ENCODE results near the gene HS6ST2.

The HS6ST2 gene

GRCh38 chrX:132774010-132774714, 184.3 kb downstream of the HS6ST2 start:
- Mint-ChIP-seq H3K9me3 (no peaks in the 10 kb centered on the region), H3K27ac (no peak overlapping the region), H3K36me3 (ENCODE audit: low read depth) (no peaks in the 10 kb centered on the region), H3K27me3 (peaks cover 45% of the 10 kb centered on the region), H3K4me1 (ENCODE audit: low read depth) (peaks cover 25% of the 10 kb centered on the region), H3K4me3 (no peak overlapping the region)
- no peak for DNase-seq

GRCh38 chrX:132769609-132770008, 188.8 kb downstream of the HS6ST2 start:
- Mint-ChIP-seq H3K36me3 (ENCODE audit: low read depth) (no peaks in the 10 kb centered on the region), H3K9me3 (no peaks in the 10 kb centered on the region), H3K4me3 (no peak overlapping the region), H3K27me3 (peaks cover 58% of the 10 kb centered on the region), H3K4me1 (ENCODE audit: low read depth) (peaks cover 7% of the 10 kb centered on the region), H3K27ac (no peak overlapping the region)
- no peak for DNase-seq

GRCh38 chrX:132766452-132766851, 192.0 kb downstream of the HS6ST2 start:
- Mint-ChIP-seq H3K4me3 (no peak overlapping the region), H3K4me1 (ENCODE audit: low read depth) (peaks cover 2% of the 10 kb centered on the region), H3K27me3 (peaks cover 70% of the 10 kb centered on the region), H3K36me3 (ENCODE audit: low read depth) (no peaks in the 10 kb centered on the region), H3K9me3 (no peaks in the 10 kb centered on the region), H3K27ac (no peak overlapping the region)
- no peak for DNase-seq

DNA sequence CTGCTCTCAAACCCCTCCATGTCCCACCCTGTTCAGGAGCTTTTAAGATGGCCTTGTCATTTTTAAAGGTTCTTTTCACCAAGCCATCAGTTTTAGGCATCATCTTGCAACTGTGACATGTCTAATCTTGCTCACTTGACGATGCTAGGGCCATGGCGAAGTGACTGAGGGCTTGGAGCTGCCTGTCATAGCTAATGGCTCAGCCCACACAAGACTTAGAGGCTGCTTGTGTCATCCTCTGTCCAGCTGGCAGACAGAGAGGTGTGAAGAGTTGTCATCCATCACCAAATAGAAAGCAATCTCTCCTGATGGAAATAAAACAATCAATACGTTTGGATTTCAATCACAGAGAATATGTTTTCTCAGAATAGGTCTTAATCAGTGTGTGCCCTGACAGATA, 194.9 kb downstream of the HS6ST2 start:
- Mint-ChIP-seq H3K27ac (no peak overlapping the region), H3K9me3 (no peaks in the 10 kb centered on the region), H3K36me3 (ENCODE audit: low read depth) (no peaks in the 10 kb centered on the region), H3K4me1 (ENCODE audit: low read depth) (peaks cover 2% of the 10 kb centered on the region), H3K4me3 (no peak overlapping the region), H3K27me3 (peaks cover 74% of the 10 kb centered on the region)
- no peak for DNase-seq

DNA sequence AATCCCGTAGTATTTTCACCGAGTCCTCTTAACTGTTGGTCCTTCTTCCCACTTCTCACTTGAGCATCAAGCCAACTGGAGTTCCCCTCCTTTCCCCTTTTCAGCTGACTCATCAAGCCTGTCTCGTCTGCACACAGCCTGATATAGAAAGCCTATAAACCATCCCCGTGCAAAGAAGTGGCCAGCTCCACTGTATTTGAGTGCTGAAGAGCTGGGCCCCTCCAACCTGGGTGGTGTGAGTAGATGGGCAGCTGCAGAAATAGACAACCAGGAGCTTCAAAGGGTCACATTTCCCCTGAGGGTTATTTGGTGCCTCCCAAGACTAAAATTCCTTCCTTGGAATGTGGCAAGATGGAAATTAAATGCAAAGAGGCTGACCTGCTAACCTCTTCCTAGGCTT, 199.7 kb downstream of the HS6ST2 start:
- Mint-ChIP-seq H3K9me3 (no peaks in the 10 kb centered on the region), H3K4me3 (no peak overlapping the region), H3K27ac (no peak overlapping the region), H3K27me3 (peaks cover 71% of the 10 kb centered on the region), H3K36me3 (ENCODE audit: low read depth) (no peaks in the 10 kb centered on the region), H3K4me1 (ENCODE audit: low read depth) (no peaks in the 10 kb centered on the region)
- DNase-seq, result no peak

DNA sequence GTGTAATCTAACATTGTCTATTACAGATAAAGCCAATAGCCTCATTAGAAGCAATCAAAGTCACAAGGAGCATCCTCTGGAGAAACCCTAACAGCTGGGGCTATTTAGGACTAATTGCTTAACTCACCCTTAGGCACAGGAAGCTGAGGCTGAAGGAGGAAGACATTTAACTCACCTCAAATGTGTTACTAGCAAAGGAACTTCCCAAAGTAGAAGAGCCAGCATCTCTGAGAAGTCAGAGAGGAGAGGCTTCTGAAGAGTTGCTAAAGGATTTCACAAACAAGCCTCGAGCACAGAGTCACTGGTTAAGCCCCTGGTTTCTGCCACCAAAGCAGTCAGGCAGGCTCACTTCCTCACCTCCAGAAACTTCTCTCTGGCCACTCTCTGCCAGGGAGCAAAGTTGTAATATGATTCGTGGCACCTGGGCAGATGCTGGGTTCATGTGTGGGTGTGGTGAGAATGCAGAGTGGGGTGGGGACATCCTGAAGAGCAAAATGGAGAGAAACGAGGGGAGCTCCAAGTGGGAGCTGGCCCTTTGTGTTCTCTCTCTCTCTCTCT, 201.3 kb downstream of the HS6ST2 start:
- Mint-ChIP-seq H3K27ac (no peak overlapping the region), H3K9me3 (no peaks in the 10 kb centered on the region), H3K4me3 (no peak overlapping the region), H3K4me1 (ENCODE audit: low read depth) (no peaks in the 10 kb centered on the region), H3K36me3 (ENCODE audit: low read depth) (no peaks in the 10 kb centered on the region), H3K27me3 (peaks cover 67% of the 10 kb centered on the region)
- DNase-seq, result no peak

DNA sequence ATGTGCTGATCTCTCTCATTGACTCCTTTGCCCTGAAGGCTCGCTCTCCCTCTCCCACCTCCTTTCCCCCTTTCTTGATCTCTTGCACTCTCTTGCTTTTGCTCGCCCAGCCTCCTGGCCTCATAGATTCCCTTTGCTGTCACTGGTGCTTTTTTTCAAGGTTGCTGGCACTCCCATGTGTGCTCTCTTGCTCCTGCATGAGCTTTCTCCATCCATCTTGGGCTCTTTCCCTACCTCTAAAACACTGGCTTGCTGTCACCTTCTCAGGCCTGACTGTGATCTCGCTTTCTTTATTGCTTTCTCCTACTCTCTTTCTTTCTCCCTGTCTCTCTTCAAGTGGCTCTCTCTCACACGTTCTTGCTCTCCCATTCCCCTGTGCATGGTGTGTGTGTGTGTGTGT, 202.0 kb downstream of the HS6ST2 start:
- Mint-ChIP-seq H3K27me3 (peaks cover 68% of the 10 kb centered on the region), H3K27ac (no peak overlapping the region), H3K4me3 (no peak overlapping the region), H3K36me3 (ENCODE audit: low read depth) (no peaks in the 10 kb centered on the region), H3K4me1 (ENCODE audit: low read depth) (no peaks in the 10 kb centered on the region), H3K9me3 (no peaks in the 10 kb centered on the region)
- DNase-seq, result no peak

GRCh38 chrX:132751063-132751690, 207.3 kb downstream of the HS6ST2 start:
- Mint-ChIP-seq H3K9me3 (no peaks in the 10 kb centered on the region), H3K27ac (no peak overlapping the region), H3K4me1 (ENCODE audit: low read depth) (peaks cover 5% of the 10 kb centered on the region), H3K4me3 (no peak overlapping the region), H3K36me3 (ENCODE audit: low read depth) (no peaks in the 10 kb centered on the region), H3K27me3 (peaks cover 71% of the 10 kb centered on the region)
- DNase-seq, result no peak

DNA sequence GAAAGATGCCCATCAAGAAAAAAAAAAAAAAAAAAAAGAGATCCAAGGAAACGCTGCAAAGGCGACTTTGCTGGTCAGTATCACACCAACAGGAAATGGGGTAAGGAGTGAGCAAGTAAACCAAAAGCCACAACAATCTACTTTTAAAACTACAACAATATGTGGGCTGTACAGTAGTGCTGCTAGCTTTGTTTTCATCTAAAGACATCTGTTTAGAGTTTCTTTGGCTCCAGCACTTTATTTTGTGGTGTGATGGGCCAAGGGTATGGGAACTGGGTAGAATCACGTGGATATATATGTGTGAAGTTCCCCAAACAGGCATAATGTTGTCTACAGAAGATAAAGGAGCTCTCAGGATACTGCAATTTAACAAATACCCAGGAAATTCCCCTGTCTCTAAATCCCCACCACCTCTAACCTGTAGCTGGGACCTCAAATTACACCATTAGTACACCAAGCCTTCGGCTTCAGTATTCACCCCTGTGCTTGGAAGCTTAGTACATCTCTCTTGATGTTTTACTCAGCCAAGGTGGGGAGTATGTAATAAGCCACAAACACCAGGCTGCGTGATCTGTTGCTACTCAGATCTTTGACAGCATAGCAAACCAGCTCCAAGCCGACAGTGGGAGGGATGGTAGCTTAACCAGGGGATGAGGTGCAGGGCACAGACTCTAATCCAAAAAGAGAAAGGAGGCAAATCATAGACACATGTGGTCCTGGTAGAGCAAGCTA, 207.9 kb downstream of the HS6ST2 start:
- DNase-seq, result no peak
- H3K4me3 Mint-ChIP-seq, result no peak overlapping the region
- H3K9me3 Mint-ChIP-seq, result no peaks in the 10 kb centered on the region
- no peak overlapping the region for H3K27ac Mint-ChIP-seq
- H3K27me3 Mint-ChIP-seq, result peaks cover 72% of the 10 kb centered on the region
- H3K4me1 Mint-ChIP-seq (ENCODE audit: low read depth), result peaks cover 5% of the 10 kb centered on the region
- no peaks in the 10 kb centered on the region for H3K36me3 Mint-ChIP-seq (ENCODE audit: low read depth)

DNA sequence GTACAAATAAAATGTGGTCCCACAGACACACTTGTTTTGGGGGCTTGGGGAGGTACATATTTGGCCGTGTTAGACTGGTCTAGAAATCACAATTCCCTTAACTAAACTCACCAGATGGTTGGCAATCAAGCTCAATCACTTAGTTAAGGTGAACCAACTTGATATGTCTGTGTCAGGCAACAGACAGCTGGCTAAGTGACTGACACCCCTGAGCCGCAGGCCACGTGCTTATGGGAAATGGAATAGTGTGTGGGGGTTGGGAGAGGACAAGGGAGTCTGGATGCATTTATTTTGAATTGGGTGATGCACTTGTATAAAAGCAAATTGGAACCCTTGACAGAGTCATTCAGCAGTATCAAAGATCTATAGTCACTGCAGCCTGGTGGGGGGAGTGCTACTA, 209.0 kb downstream of the HS6ST2 start:
- H3K27me3 Mint-ChIP-seq, result peaks cover 73% of the 10 kb centered on the region
- H3K27ac Mint-ChIP-seq, result no peak overlapping the region
- H3K4me1 Mint-ChIP-seq (ENCODE audit: low read depth), result peaks cover 5% of the 10 kb centered on the region

DNA sequence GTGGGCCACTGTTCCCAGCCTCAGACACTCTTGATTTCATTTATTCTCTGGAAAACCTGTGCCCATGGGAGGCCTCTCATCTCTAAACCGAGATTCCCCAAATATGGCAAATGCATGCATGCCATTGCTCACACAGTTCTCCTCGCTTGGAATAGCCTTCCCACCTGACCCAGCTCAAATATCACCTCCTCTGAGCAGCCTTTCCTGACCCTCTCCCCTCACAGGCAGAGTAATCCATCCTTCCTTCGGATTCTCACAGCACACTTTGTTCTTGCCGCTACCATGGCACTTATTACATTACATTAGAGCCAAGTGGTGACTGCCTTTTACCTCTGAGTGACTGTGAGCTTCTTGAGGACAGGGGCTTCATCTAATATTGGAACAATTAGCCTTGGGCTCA, 209.5 kb downstream of the HS6ST2 start:
- H3K27me3 Mint-ChIP-seq, result peaks cover 74% of the 10 kb centered on the region
- H3K4me1 Mint-ChIP-seq (ENCODE audit: low read depth), result peaks cover 5% of the 10 kb centered on the region

More for the DNA sequence above, 209.0 kb downstream of the HS6ST2 start:
- H3K4me3 Mint-ChIP-seq, result no peak overlapping the region
- H3K36me3 Mint-ChIP-seq (ENCODE audit: low read depth), result no peaks in the 10 kb centered on the region
- no peak for DNase-seq
- no peaks in the 10 kb centered on the region for H3K9me3 Mint-ChIP-seq

DNA sequence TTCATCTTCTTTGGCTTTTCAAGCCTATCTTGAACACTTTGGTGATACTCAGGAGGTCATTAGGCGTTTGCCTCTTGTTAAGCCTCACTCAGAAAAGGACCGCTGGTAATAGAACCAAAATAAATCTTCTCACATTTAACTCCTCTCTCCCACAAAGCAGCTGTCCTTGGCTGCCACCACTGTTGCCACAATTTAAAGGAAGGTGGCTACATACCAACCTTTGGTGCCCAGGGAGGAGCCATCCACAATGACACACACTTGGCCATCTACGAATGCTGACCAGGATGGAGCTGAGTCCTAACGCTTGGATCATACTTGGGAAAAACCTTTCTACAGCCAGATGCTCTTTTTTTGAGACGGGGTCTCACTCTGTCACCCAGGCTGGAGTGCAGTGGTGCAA, 210.2 kb downstream of the HS6ST2 start:
- H3K4me3 Mint-ChIP-seq, result no peak overlapping the region
- DNase-seq, result no peak
- H3K9me3 Mint-ChIP-seq, result no peaks in the 10 kb centered on the region
- H3K36me3 Mint-ChIP-seq (ENCODE audit: low read depth), result no peaks in the 10 kb centered on the region
- peaks cover 5% of the 10 kb centered on the region for H3K4me1 Mint-ChIP-seq (ENCODE audit: low read depth)
- H3K27me3 Mint-ChIP-seq, result peaks cover 73% of the 10 kb centered on the region
- no peak overlapping the region for H3K27ac Mint-ChIP-seq

More for the DNA sequence above, 209.5 kb downstream of the HS6ST2 start:
- no peak for DNase-seq
- no peak overlapping the region for H3K4me3 Mint-ChIP-seq
- no peaks in the 10 kb centered on the region for H3K9me3 Mint-ChIP-seq
- no peaks in the 10 kb centered on the region for H3K36me3 Mint-ChIP-seq (ENCODE audit: low read depth)
- H3K27ac Mint-ChIP-seq, result no peak overlapping the region

GRCh38 chrX:132745593-132745992, 212.8 kb downstream of the HS6ST2 start:
- H3K9me3 Mint-ChIP-seq, result no peaks in the 10 kb centered on the region
- H3K27me3 Mint-ChIP-seq, result peaks cover 78% of the 10 kb centered on the region
- no peaks in the 10 kb centered on the region for H3K36me3 Mint-ChIP-seq (ENCODE audit: low read depth)
- H3K4me1 Mint-ChIP-seq (ENCODE audit: low read depth), result peaks cover 13% of the 10 kb centered on the region
- H3K4me3 Mint-ChIP-seq, result no peak overlapping the region
- DNase-seq, result no peak
- no peak overlapping the region for H3K27ac Mint-ChIP-seq

DNA sequence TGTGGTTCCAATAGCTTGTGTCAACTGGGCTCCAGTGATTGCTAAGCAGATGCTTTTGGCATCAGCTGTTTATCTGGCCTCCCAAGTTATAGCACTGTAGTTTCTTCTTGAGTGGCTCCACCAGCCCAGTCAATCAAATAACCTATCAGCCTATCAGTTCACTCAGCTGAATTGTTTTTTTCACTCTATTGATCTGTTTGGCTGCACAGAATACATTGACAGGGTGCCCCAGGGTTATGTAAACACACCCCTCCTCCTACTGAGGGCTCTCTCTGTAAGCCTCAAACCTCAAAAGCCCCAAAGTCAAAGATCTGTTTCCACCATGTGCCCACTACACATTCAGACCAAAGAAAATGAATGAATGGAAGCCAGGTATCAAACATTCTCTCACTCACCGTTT, 214.0 kb downstream of the HS6ST2 start:
- H3K4me3 Mint-ChIP-seq, result no peak overlapping the region
- no peaks in the 10 kb centered on the region for H3K9me3 Mint-ChIP-seq
- no peaks in the 10 kb centered on the region for H3K36me3 Mint-ChIP-seq (ENCODE audit: low read depth)
- no peak for DNase-seq
- peaks cover 11% of the 10 kb centered on the region for H3K4me1 Mint-ChIP-seq (ENCODE audit: low read depth)
- H3K27me3 Mint-ChIP-seq, result peaks cover 76% of the 10 kb centered on the region
- no peak overlapping the region for H3K27ac Mint-ChIP-seq

GRCh38 chrX:132743086-132743485, 215.3 kb downstream of the HS6ST2 start:
- Mint-ChIP-seq H3K4me1 (ENCODE audit: low read depth) (peaks cover 21% of the 10 kb centered on the region), H3K27ac (no peak overlapping the region), H3K36me3 (ENCODE audit: low read depth) (no peaks in the 10 kb centered on the region), H3K27me3 (peaks cover 74% of the 10 kb centered on the region), H3K4me3 (no peak overlapping the region), H3K9me3 (no peaks in the 10 kb centered on the region)
- DNase-seq, result no peak
